Activated CD8-positive, alpha-beta memory T cell treated with anti-CD3 and anti-CD28 coated beads for 24 hours (primary cell): ENCODE measurements around the gene CITED1.
"Not testable (repeated sequence)": the region's sequence is repeated elsewhere in the genome, so short reads cannot be mapped to it uniquely, and the experiment has no call there.

Source experiments
- DNase-seq: peaks from one replicate; pipeline ENCODE4 v3.0.0-alpha.2; 2020

CITED1 gene

GRCh38 chrX:72305286-72306084, at the start of gene CITED1:
TSS of gene CITED1 (minus strand) at chrX:72305914. CDS start at chrX:72302869, 3,045 bp downstream.
- DNase-seq, result peak; percentile 62

- DNase-seq, result no peak
These were observed 47.1 kb upstream of the CITED1 start for GRCh38 chrX:72352786-72353185.

GRCh38 chrX:72351606-72352334, 46.1 kb upstream of the CITED1 start:
- no peak for DNase-seq

GRCh38 chrX:72349190-72349589, 43.5 kb upstream of the CITED1 start:
- no peak for DNase-seq

GRCh38 chrX:72348247-72348979, 42.7 kb upstream of the CITED1 start:
- no peak for DNase-seq

- no peak for DNase-seq
These were observed 41.7 kb upstream of the CITED1 start for GRCh38 chrX:72347366-72347765.

- no peak for DNase-seq
These were observed 40.7 kb upstream of the CITED1 start for GRCh38 chrX:72346302-72346949.

GRCh38 chrX:72340626-72341025, 34.9 kb upstream of the CITED1 start:
- no peak for DNase-seq

- no peak for DNase-seq
These were observed 34.3 kb upstream of the CITED1 start for GRCh38 chrX:72340041-72340440.

GRCh38 chrX:72330131-72330530, 24.4 kb upstream of the CITED1 start:
- DNase-seq, result no peak

GRCh38 chrX:72326605-72327300, 21.0 kb upstream of the CITED1 start:
- no peak for DNase-seq

GRCh38 chrX:72319651-72320050, 13.9 kb upstream of the CITED1 start:
- not testable (repeated sequence) for DNase-seq

GRCh38 chrX:72317139-72317538, 11.4 kb upstream of the CITED1 start:
- DNase-seq, result no peak

GRCh38 chrX:72316408-72317110, 10.8 kb upstream of the CITED1 start:
- DNase-seq, result no peak

- DNase-seq, result no peak
These were observed 9.2 kb upstream of the CITED1 start for GRCh38 chrX:72314881-72315280.

- DNase-seq, result no peak
These were observed 8.3 kb upstream of the CITED1 start for GRCh38 chrX:72313707-72314641.

- DNase-seq, result no peak
These were observed 6.7 kb upstream of the CITED1 start for GRCh38 chrX:72312311-72312940.

- DNase-seq, result no peak
These were observed 3.8 kb upstream of the CITED1 start for GRCh38 chrX:72309297-72310071.
